ENCODE results near the gene LHFPL6.

Gene LHFPL6

DNA sequence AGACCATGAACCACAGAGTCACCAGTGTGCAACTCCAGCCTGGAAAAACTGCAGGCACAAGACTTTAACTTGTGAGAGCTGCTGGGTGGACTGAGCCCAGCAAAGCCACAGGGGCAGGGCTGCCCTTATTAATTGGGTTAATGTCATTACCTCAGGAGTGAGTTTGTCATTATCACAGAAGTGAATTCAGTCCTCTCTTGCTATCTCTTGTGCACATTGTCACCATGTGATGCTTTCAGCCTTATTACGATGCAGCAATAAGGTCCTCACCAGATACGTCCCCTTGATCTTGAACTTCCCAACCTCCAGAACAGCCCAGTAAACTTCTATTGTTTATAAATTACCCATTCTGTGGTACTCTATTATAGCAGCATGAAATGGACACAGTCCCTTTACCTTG is 158.1 kb downstream of the LHFPL6 start:
- no peaks in the 10 kb centered on the region for H3K27me3 ChIP-seq
- H3K9me3 ChIP-seq = no peaks in the 10 kb centered on the region
- TF ChIP-seq, protein P1, sequence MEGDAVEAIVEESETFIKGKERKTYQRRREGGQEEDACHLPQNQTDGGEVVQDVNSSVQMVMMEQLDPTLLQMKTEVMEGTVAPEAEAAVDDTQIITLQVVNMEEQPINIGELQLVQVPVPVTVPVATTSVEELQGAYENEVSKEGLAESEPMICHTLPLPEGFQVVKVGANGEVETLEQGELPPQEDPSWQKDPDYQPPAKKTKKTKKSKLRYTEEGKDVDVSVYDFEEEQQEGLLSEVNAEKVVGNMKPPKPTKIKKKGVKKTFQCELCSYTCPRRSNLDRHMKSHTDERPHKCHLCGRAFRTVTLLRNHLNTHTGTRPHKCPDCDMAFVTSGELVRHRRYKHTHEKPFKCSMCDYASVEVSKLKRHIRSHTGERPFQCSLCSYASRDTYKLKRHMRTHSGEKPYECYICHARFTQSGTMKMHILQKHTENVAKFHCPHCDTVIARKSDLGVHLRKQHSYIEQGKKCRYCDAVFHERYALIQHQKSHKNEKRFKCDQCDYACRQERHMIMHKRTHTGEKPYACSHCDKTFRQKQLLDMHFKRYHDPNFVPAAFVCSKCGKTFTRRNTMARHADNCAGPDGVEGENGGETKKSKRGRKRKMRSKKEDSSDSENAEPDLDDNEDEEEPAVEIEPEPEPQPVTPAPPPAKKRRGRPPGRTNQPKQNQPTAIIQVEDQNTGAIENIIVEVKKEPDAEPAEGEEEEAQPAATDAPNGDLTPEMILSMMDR (IDR thresholded peaks at IDR 0.05) = no peak
- H3K4me1 ChIP-seq (ENCODE audit: control insufficient read depth in 1 of 2, insufficient read depth in 1 of 2, low read depth in 1 of 2, low read length in 1 of 2) = no peaks in the 10 kb centered on the region
- no peaks in the 10 kb centered on the region for H3K36me3 ChIP-seq
- H3K4me3 ChIP-seq (ENCODE audit: low read depth in 1 of 2, low read length in 1 of 2) = no peak overlapping the region
- H3K27ac ChIP-seq = no peak overlapping the region

DNA sequence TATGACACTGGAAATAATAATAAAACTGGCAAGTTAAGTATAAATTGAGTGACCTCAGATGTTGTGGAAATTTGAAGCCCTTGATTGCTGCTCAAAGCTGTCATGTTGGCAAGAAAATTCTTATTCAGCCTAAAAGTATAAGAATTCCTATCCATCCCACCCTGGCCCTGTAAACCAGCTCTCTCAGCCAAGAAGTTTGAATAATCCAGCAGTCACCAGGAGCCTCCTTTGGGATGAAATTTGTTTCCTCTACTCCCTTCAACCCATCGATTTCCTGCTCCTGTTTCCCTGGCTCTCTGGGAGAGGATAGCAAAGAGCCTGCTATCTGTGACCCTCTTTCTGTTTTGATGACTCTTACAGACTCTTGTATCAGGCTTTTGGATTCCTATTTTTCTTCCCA is 169.3 kb downstream of the LHFPL6 start:
- no peaks in the 10 kb centered on the region for H3K27me3 ChIP-seq
- H3K36me3 ChIP-seq = no peaks in the 10 kb centered on the region
- TF ChIP-seq, protein P1 (IDR thresholded peaks at IDR 0.05) = no peak
- no peak overlapping the region for H3K27ac ChIP-seq
- H3K4me1 ChIP-seq (ENCODE audit: control insufficient read depth in 1 of 2, insufficient read depth in 1 of 2, low read depth in 1 of 2, low read length in 1 of 2) = no peaks in the 10 kb centered on the region
- no peak overlapping the region for H3K4me3 ChIP-seq (ENCODE audit: low read depth in 1 of 2, low read length in 1 of 2)
- no peaks in the 10 kb centered on the region for H3K9me3 ChIP-seq

DNA sequence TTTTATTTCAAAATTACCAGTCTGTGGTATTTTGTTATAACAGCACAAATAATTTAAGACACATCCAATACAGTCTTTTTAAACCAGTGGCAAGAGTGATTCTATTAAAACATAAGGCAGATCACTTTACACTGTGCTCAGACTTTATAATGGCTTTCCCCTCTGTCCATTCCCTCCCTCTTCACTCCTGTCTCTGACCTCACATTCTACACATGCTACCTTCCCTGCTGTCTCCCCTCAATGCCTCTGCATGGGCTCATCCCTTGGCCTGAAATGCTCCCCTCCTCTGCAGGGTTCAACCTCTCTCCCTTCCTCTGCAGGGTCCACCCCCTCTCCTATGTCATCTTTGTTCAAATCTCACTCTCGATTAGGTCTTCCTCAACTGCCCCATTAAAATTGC is 170.8 kb downstream of the LHFPL6 start:
- H3K27ac ChIP-seq = no peak overlapping the region
- no peak overlapping the region for H3K4me3 ChIP-seq (ENCODE audit: low read depth in 1 of 2, low read length in 1 of 2)
- no peaks in the 10 kb centered on the region for H3K27me3 ChIP-seq
- H3K9me3 ChIP-seq = no peaks in the 10 kb centered on the region
- no peaks in the 10 kb centered on the region for H3K36me3 ChIP-seq
- TF ChIP-seq, protein P1 (IDR thresholded peaks at IDR 0.05) = no peak
- H3K4me1 ChIP-seq (ENCODE audit: control insufficient read depth in 1 of 2, insufficient read depth in 1 of 2, low read depth in 1 of 2, low read length in 1 of 2) = no peaks in the 10 kb centered on the region

DNA sequence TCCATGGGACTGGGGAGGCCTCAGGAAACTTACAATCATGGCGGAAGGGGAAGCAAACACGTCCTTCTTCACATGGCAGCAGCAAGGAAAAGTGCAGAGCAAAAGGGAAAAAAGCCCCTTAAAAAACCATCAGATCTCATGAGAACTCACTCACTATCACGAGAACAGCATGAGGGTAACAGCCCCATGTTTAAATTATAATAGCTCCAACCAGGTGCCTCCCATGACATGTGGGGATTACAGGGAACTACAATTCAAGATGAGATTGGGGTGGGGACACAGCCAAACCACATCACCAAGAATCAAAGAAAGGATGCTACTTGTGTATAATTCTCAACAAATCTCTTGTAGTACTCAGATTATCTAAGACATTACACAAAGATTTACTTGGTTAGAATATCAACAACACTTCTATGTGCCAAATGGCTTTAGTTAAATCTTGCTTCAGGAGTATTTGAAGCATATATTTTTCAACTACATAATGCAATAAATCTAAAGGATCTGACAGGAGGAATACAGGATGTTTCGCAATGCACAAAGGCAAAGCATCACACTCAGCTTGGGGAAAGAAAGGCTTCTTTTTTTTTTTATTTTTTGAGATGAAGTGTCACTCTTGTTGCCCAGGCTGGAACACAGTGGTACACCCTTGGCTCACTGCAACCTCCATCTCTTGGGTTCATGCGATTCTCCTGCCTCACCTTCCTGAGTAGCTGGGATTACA is 180.0 kb downstream of the LHFPL6 start:
- TF ChIP-seq, protein P1 (IDR thresholded peaks at IDR 0.05) = no peak
- no peak overlapping the region for H3K27ac ChIP-seq

DNA sequence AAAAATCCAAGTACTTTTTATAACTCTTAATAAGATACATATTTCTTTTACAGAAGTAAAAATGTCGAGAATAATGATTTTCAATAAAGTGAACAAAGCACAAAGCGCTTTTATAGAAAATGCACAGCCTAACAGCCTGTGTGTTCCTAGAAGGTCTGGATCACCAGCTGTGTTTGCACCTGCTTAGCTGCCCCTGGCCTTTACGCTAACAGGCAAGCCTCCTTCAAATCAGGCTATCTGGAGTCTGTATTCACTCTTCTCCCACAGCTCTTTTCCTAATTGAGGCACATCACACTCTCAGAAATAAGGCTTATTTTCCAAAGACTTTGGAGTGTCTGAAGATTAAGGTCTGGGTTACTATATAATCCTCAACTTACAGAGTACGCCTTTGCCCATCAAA is 183.1 kb downstream of the LHFPL6 start:
- TF ChIP-seq, protein P1 (IDR thresholded peaks at IDR 0.05) = no peak
- H3K4me3 ChIP-seq (ENCODE audit: low read depth in 1 of 2, low read length in 1 of 2) = no peak overlapping the region
- no peaks in the 10 kb centered on the region for H3K4me1 ChIP-seq (ENCODE audit: control insufficient read depth in 1 of 2, insufficient read depth in 1 of 2, low read depth in 1 of 2, low read length in 1 of 2)
- H3K27me3 ChIP-seq = no peaks in the 10 kb centered on the region
- no peak overlapping the region for H3K27ac ChIP-seq
- no peaks in the 10 kb centered on the region for H3K36me3 ChIP-seq
- H3K9me3 ChIP-seq = no peaks in the 10 kb centered on the region

More for the DNA sequence above, 180.0 kb downstream of the LHFPL6 start:
- no peak overlapping the region for H3K4me3 ChIP-seq (ENCODE audit: low read depth in 1 of 2, low read length in 1 of 2)
- no peaks in the 10 kb centered on the region for H3K9me3 ChIP-seq
- H3K27me3 ChIP-seq = no peaks in the 10 kb centered on the region
- H3K4me1 ChIP-seq (ENCODE audit: control insufficient read depth in 1 of 2, insufficient read depth in 1 of 2, low read depth in 1 of 2, low read length in 1 of 2) = no peaks in the 10 kb centered on the region
- no peaks in the 10 kb centered on the region for H3K36me3 ChIP-seq
